Common myeloid progenitor, CD34-positive (primary cell): ENCODE results near the gene MFAP4.

Experiments
- CTCF ChIA-PET: fragments of 350-600 bp; sonication (Branson Sonifier 250); formaldehyde crosslinking; loops from one replicate; lab custom pipeline; 2021; ENCODE audit warnings: antibody characterized with exemption; lab: Charles Lee
- POLR2A ChIA-PET: fragments of 350-600 bp; sonication (Branson Sonifier 250); formaldehyde crosslinking; loops from one replicate; lab custom pipeline; 2021; ENCODE audit warnings: antibody characterized with exemption; lab: Charles Lee
- DNase-seq, 3 donors: peaks; one replicate each; pipeline versions ENCODE4 v3.0.0 to v3.0.0-alpha.2; 2013
- H3K27ac ChIP-seq, 2 experiments: 1 replicate in 1 of 2; 2 replicates in 1 of 2; pipeline ENCODE4 v1.7.0; 2013; ENCODE audit warnings: inconsistent platforms in 2 of 2, low read length in 2 of 2, mild to moderate bottlenecking in 2 of 2, low read depth in 1 of 2, moderate library complexity in 1 of 2; ENCODE audit not compliant: severe bottlenecking in 2 of 2, insufficient read depth in 1 of 2, poor library complexity in 1 of 2
- H3K27me3 ChIP-seq, 5 experiments: replicated peaks in 2 of 5; 1 replicate in 3 of 5; 2 replicates in 2 of 5; pipeline versions ENCODE4 v1.6.1 to v1.7.0; 2013; ENCODE audit warnings: low read length in 4 of 5, mild to moderate bottlenecking in 2 of 5, moderate library complexity in 2 of 5, inconsistent platforms in 1 of 5; ENCODE audit not compliant: insufficient read depth in 5 of 5, control insufficient read depth in 4 of 5
- H3K36me3 ChIP-seq, 4 experiments: 1 replicate in 2 of 4; 2 replicates in 2 of 4; pipeline versions ENCODE4 v1.6.1 to v1.7.0; 2013; ENCODE audit warnings: low read length in 3 of 4, control low read depth in 1 of 4, mild to moderate bottlenecking in 1 of 4; ENCODE audit not compliant: control insufficient read depth in 4 of 4, insufficient read depth in 4 of 4
- H3K4me1 ChIP-seq, 4 experiments: 1 replicate in 3 of 4; 2 replicates in 1 of 4; pipeline versions ENCODE4 v1.6.1 to v1.7.1; 2013; ENCODE audit warnings: low read length in 3 of 4, mild to moderate bottlenecking in 3 of 4, control low read depth in 1 of 4, inconsistent platforms in 1 of 4, moderate library complexity in 1 of 4; ENCODE audit not compliant: control insufficient read depth in 4 of 4, insufficient read depth in 4 of 4; ENCODE audit errors: control extremely low read depth in 1 of 4
- H3K4me3 ChIP-seq, 7 experiments: 1 replicate in 4 of 7; 2 replicates in 3 of 7; pipeline versions ENCODE4 v1.5.1 to v1.7.0; 2013; ENCODE audit warnings: mild to moderate bottlenecking in 7 of 7, low read length in 6 of 7, moderate library complexity in 6 of 7, inconsistent platforms in 2 of 7, low read depth in 2 of 7, control low read depth in 1 of 7; ENCODE audit not compliant: insufficient read depth in 4 of 7, control insufficient read depth in 1 of 7; ENCODE audit errors: extremely low read depth in 1 of 7
- H3K9me3 ChIP-seq, 5 experiments: 1 replicate in 4 of 5; 2 replicates in 1 of 5; pipeline versions ENCODE4 v1.6.1 to v1.7.1; 2013; ENCODE audit warnings: low read length in 4 of 5, mild to moderate bottlenecking in 2 of 5, inconsistent platforms in 1 of 5, low read depth in 1 of 5, moderate library complexity in 1 of 5; ENCODE audit not compliant: control insufficient read depth in 4 of 5, insufficient read depth in 2 of 5; ENCODE audit errors: control extremely low read depth in 1 of 5
- WGBS: methylation state at CpG from one replicate; pipeline ENCODE4 v1.1.5; 2013; ENCODE audit not compliant: insufficient coverage; 5-methylcytosine and 5-hydroxymethylcytosine counted together

Gene MFAP4

DNA sequence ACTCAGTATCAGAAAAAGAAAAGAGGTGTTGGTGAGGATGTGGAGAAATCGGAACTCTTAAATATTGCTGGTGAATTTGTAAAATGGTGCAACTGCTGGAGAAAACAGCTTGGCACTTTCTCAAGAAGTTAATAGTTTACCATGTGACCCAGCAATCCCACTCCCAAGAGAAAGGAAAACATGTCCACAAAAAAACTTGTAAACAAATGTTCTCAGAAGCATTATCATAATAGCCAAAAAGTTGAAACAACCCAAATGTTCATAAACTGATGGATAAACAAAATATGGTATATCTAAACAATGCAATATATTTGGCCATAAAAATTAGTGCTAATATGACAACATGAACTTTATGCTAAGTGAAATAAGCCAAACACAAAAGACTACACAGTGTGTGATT lies 11.3 kb downstream of the MFAP4 start:
- Histone ChIP-seq H3K9me3 (no peaks in the 10 kb centered on the region), H3K27ac (no peak overlapping the region), H3K27me3 (peaks cover 0 to 10% (median 4%) of the 10 kb centered on the region in 5 experiments), H3K36me3 (peaks cover 0 to 11% (median 6%) of the 10 kb centered on the region in 4 experiments), H3K4me3 (no peak overlapping the region), H3K4me1 (peaks cover 6 to 41% (median 37%) of the 10 kb centered on the region in 4 experiments)
- DNase-seq = no peak
- ChIA-PET CTCF (interaction anchor here (1.0 kb wide), 1 partner anchor 14 kb away, joined by 3 read pairs; no protein-coding TSS in a partner anchor), POLR2A (no interaction called here)
- 100% methylated on average over 1 of the region's 1 CpG for WGBS

DNA sequence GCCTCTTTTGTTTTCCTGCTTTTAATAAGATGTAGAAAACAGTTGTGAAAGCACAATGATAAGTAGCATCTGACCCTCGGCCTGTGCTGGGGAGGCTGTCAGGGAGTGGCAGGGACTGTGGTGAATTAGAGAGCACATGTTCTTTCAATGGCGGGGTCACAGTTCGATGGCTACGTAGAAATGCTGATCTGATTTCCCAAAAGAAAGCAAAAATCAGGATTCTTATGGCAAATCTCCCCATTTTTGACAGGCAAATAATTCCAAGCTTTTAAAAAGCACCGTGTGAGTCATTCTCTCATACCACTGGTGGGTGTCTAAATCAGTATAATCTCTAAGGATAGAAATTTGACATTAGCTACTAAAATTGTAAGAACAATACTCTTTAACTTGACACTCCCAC lies 12.9 kb downstream of the MFAP4 start:
- Histone ChIP-seq H3K27ac (no peak overlapping the region), H3K36me3 (no peaks in the 10 kb centered on the region), H3K9me3 (no peaks in the 10 kb centered on the region), H3K4me3 (no peak overlapping the region), H3K4me1 (peaks cover 9 to 52% (median 47%) of the 10 kb centered on the region in 4 experiments), H3K27me3 (peaks cover 0 to 25% (median 8%) of the 10 kb centered on the region in 5 experiments)
- POLR2A ChIA-PET = no interaction called here
- CTCF ChIA-PET = interaction anchor here (0.8 kb wide), 1 partner anchor 9 kb away, joined by 3 read pairs; no protein-coding TSS in a partner anchor
- 100% methylated on average over 1 of the region's 5 CpGs for WGBS
- DNase-seq = no peak

DNA sequence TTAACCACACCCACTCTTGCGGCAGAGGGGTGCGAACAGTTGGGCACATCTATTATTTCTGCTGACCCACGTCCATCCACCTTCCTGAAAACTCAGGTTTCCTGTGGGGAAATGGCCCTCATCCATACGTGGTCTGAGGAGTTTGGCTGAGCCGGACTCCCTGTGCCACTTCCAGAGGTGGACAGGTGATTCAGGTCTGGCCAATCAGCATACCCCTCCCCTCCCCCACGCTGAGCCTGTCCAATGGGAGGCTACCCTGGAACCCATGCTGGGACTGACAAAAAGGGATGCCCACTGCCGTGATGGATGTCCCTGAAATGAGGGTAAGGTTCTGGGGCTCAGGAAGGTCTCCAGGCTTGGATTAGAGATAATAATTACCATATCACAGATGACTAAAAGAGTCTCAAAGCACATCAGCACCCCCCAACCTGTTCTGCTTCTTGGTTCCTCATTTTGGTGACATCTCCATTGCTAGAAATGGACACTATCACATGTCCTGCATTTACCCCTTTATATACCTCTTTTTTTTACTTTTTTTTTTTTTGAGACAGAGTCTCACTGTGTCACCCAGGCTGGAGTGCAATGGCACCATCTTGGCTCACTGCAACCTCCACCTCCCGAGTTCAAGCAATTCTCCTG lies 14.0 kb downstream of the MFAP4 start:
- DNase-seq = peak in 2 of 3 donors; percentile 55 to 70
- POLR2A ChIA-PET = no interaction called here
- Histone ChIP-seq H3K36me3 (no peaks in the 10 kb centered on the region), H3K27ac (no peak overlapping the region), H3K4me1 (peaks cover 9 to 46% (median 41%) of the 10 kb centered on the region in 4 experiments), H3K4me3 (no peak overlapping the region), H3K9me3 (no peaks in the 10 kb centered on the region), H3K27me3 (peaks cover 0 to 35% (median 12%) of the 10 kb centered on the region in 5 experiments)
- WGBS = 79% methylated on average over 5 of the region's 8 CpGs
- CTCF ChIA-PET = interaction anchor here (1.1 to 1.5 kb wide), 2 partner anchors 93 to 384 kb away, joined by 3 to 4 read pairs; no protein-coding TSS in a partner anchor

DNA sequence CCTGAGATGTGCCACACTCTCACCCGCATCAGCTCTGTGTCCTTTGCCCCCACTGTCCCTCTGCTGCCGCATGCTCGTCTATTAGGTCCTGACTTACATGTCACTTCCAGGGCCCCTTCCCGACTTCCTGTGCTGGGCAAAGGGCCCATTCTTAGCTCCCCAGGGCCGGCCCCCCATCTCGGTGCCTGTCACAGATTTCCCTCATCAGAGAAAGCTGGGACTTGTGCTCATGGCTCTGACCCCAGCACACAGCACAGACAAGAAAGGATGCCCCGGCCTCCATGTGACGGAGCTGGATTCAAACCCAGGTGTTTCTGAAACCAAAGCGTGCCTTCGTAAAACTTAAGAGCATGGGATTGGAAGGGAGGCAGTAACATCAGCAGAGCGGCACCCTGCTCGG lies 14.6 kb downstream of the MFAP4 start:
- H3K4me1 ChIP-seq = peaks cover 9 to 45% (median 39%) of the 10 kb centered on the region in 4 experiments
- no peaks in the 10 kb centered on the region for H3K36me3 ChIP-seq
- ChIA-PET POLR2A (no interaction called here), CTCF (interaction anchor here (1.0 to 3.0 kb wide), 5 partner anchors 9 to 384 kb away, joined by 3 to 16 read pairs (median 4); partner anchors contain the start of gene B9D1)
- H3K4me3 ChIP-seq = no peak overlapping the region
- H3K9me3 ChIP-seq = no peaks in the 10 kb centered on the region
- WGBS = 65% methylated on average over 11 of the region's 12 CpGs
- peaks cover 0 to 37% (median 15%) of the 10 kb centered on the region in 5 experiments for H3K27me3 ChIP-seq
- no peak for DNase-seq
- no peak overlapping the region for H3K27ac ChIP-seq

GRCh38 chr17:19372011-19372370 lies 15.0 kb downstream of the MFAP4 start:
- WGBS = 71% methylated on average over 8 of the region's 9 CpGs
- peak in 1 of 3 donors; percentile 20 for DNase-seq
- Histone ChIP-seq H3K27ac (no peak overlapping the region), H3K36me3 (no peaks in the 10 kb centered on the region), H3K27me3 (peaks cover 0 to 37% (median 15%) of the 10 kb centered on the region in 5 experiments), H3K4me1 (peaks cover 5 to 40% (median 35%) of the 10 kb centered on the region in 4 experiments), H3K9me3 (no peaks in the 10 kb centered on the region), H3K4me3 (peak overlapping the region in 1 of 7 experiments; percentile 10)
- ChIA-PET POLR2A (no interaction called here), CTCF (interaction anchor here (1.0 to 10.8 kb wide), 5 partner anchors 9 to 94 kb away, joined by 3 to 149 read pairs (median 4); partner anchors contain the start of gene B9D1)

- peak; percentile 60 to 90 (median 88) for DNase-seq
- Histone ChIP-seq H3K27ac (no peak overlapping the region), H3K27me3 (peaks cover 0 to 42% (median 17%) of the 10 kb centered on the region in 5 experiments), H3K4me1 (peaks cover 3 to 37% (median 33%) of the 10 kb centered on the region in 4 experiments), H3K9me3 (no peaks in the 10 kb centered on the region), H3K4me3 (no peak overlapping the region), H3K36me3 (no peaks in the 10 kb centered on the region)
- ChIA-PET CTCF (interaction anchor here (1.0 to 10.8 kb wide), 5 partner anchors 8 to 75 kb away, joined by 3 to 149 read pairs (median 4); partner anchors contain the start of gene B9D1), POLR2A (no interaction called here)
- WGBS = 69% methylated on average over 6 of the region's 7 CpGs
Observed at GRCh38 chr17:19371259-19372010, 15.6 kb downstream of the MFAP4 start.
